Right ventricle myocardium inferior (tissue), 1 donor: ENCODE data around the gene CDCA3. TPM values are rescaled to one million over a fixed set of nuclear protein-coding genes. Genes with fewer than 3 reads are reported as not detected.

Experiments
- ATAC-seq: fragments of 200-7000 bp; cut with Tn5 transposase; one replicate; pipeline ENCODE4 v1.9.1; 2020; ENCODE audit warnings: mild to moderate bottlenecking, moderate library complexity
- DNase-seq: peaks from one replicate; pipeline ENCODE4 v3.0.0; 2021; ENCODE audit errors: missing footprints
- intact Hi-C: fragments of 100-400 bp; cut with DNase I; formaldehyde crosslinking; loops from one replicate; pipeline ENCODE4 v1.11.0; 2022
- total RNA-seq: library from RNA; stranded (reverse); fragmentation: NEBNext Ultra II Directional; extraction: Animal tissue kit (Norgen Biotek cat#: 25700); gene quantifications from one replicate; pipeline ENCODE4 v1.2.1, GENCODE V29; 2021
- donor health status: DM: no; HTN: yes; CAD: no; lungs with severe emphysema.

The CDCA3 gene
- total RNA-seq, 1 donor from 2014 or later: 1.2 TPM

- DNase-seq (no peak), ATAC-seq (no peak)
- intact Hi-C loops: no loop called here
Measured at GRCh38 chr12:6861391-6861790, 10.3 kb upstream of the CDCA3 start.

GRCh38 chr12:6860942-6861341 is 9.9 kb upstream of the CDCA3 start:
- no peak for ATAC-seq

GRCh38 chr12:6860116-6860515 is 9.0 kb upstream of the CDCA3 start:
- intact Hi-C loops: no loop called here
- ATAC-seq (no peak), DNase-seq (no peak)

More at GRCh38 chr12:6860942-6861341, 9.9 kb upstream of the CDCA3 start:
- DNase-seq: no peak
- intact Hi-C loops: no loop called here

- no peak for DNase-seq
- ATAC-seq: no peak
- intact Hi-C loops: no loop called here
Measured at GRCh38 chr12:6858799-6859198, 7.7 kb upstream of the CDCA3 start.

GRCh38 chr12:6855322-6855721 is 4.2 kb upstream of the CDCA3 start:
- intact Hi-C loops: no loop called here
- no peak for DNase-seq

GRCh38 chr12:6854036-6854435 is 3.0 kb upstream of the CDCA3 start:
- DNase-seq (no peak), ATAC-seq (no peak)
- intact Hi-C loops: no loop called here

More at GRCh38 chr12:6855322-6855721, 4.2 kb upstream of the CDCA3 start:
- no peak for ATAC-seq

GRCh38 chr12:6853626-6854025 is 2.5 kb upstream of the CDCA3 start:
- no peak for ATAC-seq
- no peak for DNase-seq
- intact Hi-C loops: no loop called here

- intact Hi-C loops: no loop called here
- ATAC-seq: no peak
Measured at GRCh38 chr12:6852651-6853354, 1.7 kb upstream of the CDCA3 start.

GRCh38 chr12:6851921-6852650 is 1.0 kb upstream of the CDCA3 start, which contains the start of gene USP5:
TSS of gene USP5 (plus strand) at chr12:6852150. CDS start at chr12:6852180, 30 bp downstream.
- peak; percentile 93 for ATAC-seq
- intact Hi-C loops: no loop called here
- DNase-seq: peak; percentile 100

More at GRCh38 chr12:6852651-6853354, 1.7 kb upstream of the CDCA3 start:
- DNase-seq: no peak

- DNase-seq: peak; percentile 66
- intact Hi-C loops: no loop called here
Measured at GRCh38 chr12:6850796-6851152, 312 bp downstream of the CDCA3 start.

GRCh38 chr12:6849976-6850560 is 1.0 kb downstream of the CDCA3 start:
- DNase-seq (peak; percentile 25), ATAC-seq (no peak)
- intact Hi-C loops: no loop called here

More at GRCh38 chr12:6850796-6851152, 312 bp downstream of the CDCA3 start:
- no peak for ATAC-seq

- DNase-seq: peak; percentile 8
- no peak for ATAC-seq
Measured at GRCh38 chr12:6849427-6849826, 1.7 kb downstream of the CDCA3 start.

GRCh38 chr12:6847676-6848075 is 3.4 kb downstream of the CDCA3 start:
- DNase-seq (peak; percentile 6), ATAC-seq (no peak)
- intact Hi-C loops: no loop called here

More at GRCh38 chr12:6849427-6849826, 1.7 kb downstream of the CDCA3 start:
- intact Hi-C loops: no loop called here

GRCh38 chr12:6846316-6846869 is 4.7 kb downstream of the CDCA3 start:
- ATAC-seq: no peak
- intact Hi-C loops: no loop called here
- DNase-seq: no peak

- no peak for DNase-seq
Measured at GRCh38 chr12:6845395-6845794, 5.7 kb downstream of the CDCA3 start.

GRCh38 chr12:6843118-6843902 is 7.8 kb downstream of the CDCA3 start:
- DNase-seq: peak; percentile 39
- ATAC-seq: no peak
- intact Hi-C loops: no loop called here

More at GRCh38 chr12:6845395-6845794, 5.7 kb downstream of the CDCA3 start:
- intact Hi-C loops: no loop called here
- no peak for ATAC-seq

GRCh38 chr12:6842075-6842474 is 9.0 kb downstream of the CDCA3 start:
- DNase-seq: peak; percentile 37
- no peak for ATAC-seq
- intact Hi-C loops: no loop called here

GRCh38 chr12:6840761-6841515 is 10.1 kb downstream of the CDCA3 start, which contains the start of gene GNB3:
TSS of gene GNB3 (plus strand) at chr12:6840925. CDS start at chr12:6841288, 363 bp downstream.
- no peak for DNase-seq
- intact Hi-C loops: no loop called here
- peak; percentile 14 for ATAC-seq
